GM18868 (cell line): ENCODE measurements around the gene ARL8A.
"Not testable (repeated sequence)": the region's sequence is repeated elsewhere in the genome, so short reads cannot be mapped to it uniquely, and the experiment has no call there.

Experiments
- ATAC-seq: cut with Tn5 transposase; IDR thresholded peaks from one replicate; pipeline ENCODE4 v1.9.1; 2021; ENCODE audit warnings: mild to moderate bottlenecking, moderate library complexity; ENCODE audit not compliant: unreplicated experiment

ARL8A gene

GRCh38 chr1:202143011-202143767 is 1.3 kb downstream of the ARL8A start:
- peak; percentile 20 for ATAC-seq

GRCh38 chr1:202141468-202141867 is 3.1 kb downstream of the ARL8A start:
- ATAC-seq = not testable (repeated sequence)

GRCh38 chr1:202140833-202141232 is 3.7 kb downstream of the ARL8A start:
- no peak for ATAC-seq

- peak; percentile 63 for ATAC-seq
Measured at GRCh38 chr1:202135221-202135721, 9.3 kb downstream of the ARL8A start.

- ATAC-seq = no peak
Measured at GRCh38 chr1:202134645-202135172, 9.8 kb downstream of the ARL8A start.

- no peak for ATAC-seq
Measured at GRCh38 chr1:202133989-202134388, 10.5 kb downstream of the ARL8A start.

- ATAC-seq = no peak
Measured at GRCh38 chr1:202133496-202133895, 11.0 kb downstream of the ARL8A start.

GRCh38 chr1:202133001-202133400 is 11.5 kb downstream of the ARL8A start:
- ATAC-seq = no peak

GRCh38 chr1:202131956-202132821 is 12.3 kb downstream of the ARL8A start:
- ATAC-seq = no peak

GRCh38 chr1:202130816-202131522 is 13.6 kb downstream of the ARL8A start:
- no peak for ATAC-seq

GRCh38 chr1:202130297-202130721 is 14.2 kb downstream of the ARL8A start:
- ATAC-seq = no peak

- ATAC-seq = no peak
Measured at GRCh38 chr1:202129453-202130296, 14.9 kb downstream of the ARL8A start.

- ATAC-seq = no peak
Measured at GRCh38 chr1:202127836-202128622, 16.5 kb downstream of the ARL8A start.

GRCh38 chr1:202127061-202127460 is 17.5 kb downstream of the ARL8A start:
- no peak for ATAC-seq

GRCh38 chr1:202126426-202126825 is 18.1 kb downstream of the ARL8A start:
- no peak for ATAC-seq

- ATAC-seq = no peak
Measured at GRCh38 chr1:202125611-202126010, 18.9 kb downstream of the ARL8A start.

GRCh38 chr1:202124142-202124541 is 20.4 kb downstream of the ARL8A start:
- no peak for ATAC-seq

- no peak for ATAC-seq
Measured at GRCh38 chr1:202123336-202123813, 21.2 kb downstream of the ARL8A start.
